ENCODE data around the gene U2AF1.
A peak's percentile ranks its signal among the peaks of the same experiment; 100 is the strongest.
"Not testable (repeated sequence)": the region's sequence is repeated elsewhere in the genome, so short reads cannot be mapped to it uniquely, and the experiment has no call there.

Gene U2AF1

DNA sequence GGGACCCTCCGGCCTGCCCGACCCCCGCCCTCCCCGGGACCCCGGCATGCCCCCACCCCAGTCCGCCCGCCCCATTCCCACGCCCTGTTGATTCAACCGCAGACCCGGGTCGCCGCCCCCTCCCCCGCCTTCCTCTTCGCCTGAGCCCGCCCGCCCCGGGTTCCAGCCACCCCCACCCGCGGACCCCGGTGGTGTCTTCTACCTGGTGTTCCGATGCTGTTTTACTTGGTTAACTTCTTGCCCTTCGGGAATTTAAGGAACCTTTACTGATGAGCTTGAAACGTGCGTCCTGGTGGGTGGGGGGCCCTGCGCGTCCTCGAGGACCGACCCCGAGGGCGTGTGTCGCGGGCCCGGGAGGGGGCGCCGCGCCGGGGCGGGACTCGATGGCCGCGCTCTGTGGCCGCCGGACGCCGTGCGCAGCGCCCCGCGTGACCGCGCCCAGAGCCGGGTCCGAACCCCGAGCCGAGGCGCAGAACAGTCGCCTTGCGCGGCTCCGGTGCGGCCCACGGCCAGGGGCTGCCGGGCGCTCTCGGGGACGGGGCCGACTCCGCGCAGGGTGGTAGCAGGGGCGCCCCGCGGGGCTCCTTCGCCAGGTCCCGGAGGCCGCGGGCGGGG lies 31.2 kb downstream of the U2AF1 start:
- not testable (repeated sequence) for DNase-seq

DNA sequence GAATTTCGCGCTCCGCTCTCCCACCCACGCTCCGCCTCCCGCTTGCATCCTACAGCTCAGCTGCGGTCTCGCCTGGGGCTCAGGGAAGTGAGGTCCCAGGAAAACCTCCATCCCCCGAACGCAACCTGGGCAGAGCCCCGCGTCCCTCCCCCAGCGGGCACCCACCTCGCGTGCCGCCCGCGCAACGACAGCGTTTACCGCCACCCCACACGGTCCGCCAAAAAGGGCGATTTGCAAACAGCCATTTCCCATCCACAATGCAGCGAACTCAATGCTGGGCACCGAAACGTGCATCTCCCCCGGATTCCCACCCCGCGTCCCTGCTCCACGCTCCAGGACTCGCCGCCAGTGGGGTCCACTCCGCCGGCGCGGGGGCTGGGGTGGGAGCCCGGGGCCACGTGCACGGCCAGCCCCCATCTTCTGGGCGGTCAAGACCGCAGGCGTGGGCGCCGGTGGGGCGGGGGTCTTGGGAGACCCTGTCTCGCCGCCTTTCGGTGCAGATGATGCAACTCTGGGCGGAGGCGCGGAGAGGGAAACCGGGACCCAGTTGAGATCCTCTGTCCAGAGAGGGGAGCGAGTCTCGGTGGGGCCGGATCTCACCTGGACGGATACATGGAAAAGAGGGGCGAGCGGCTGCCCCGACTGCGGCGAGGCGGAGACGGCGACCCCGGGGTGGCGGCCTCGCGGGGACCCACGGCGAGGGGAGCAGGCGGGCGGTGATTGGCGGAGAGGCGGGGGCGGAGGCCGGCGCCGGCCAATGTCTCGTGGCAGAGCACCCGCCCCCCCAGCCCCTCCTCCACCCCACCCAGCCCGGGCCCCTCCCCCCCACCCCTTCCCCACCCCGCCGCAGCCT lies 32.0 kb downstream of the U2AF1 start, which contains the start of gene CBS:
Gene CBS (minus strand): TSS at position 666 of the 853 bp plus-strand sequence. CDS start 3,642 bp downstream, outside the sequence.
- DNase-seq = not testable (repeated sequence)

DNA sequence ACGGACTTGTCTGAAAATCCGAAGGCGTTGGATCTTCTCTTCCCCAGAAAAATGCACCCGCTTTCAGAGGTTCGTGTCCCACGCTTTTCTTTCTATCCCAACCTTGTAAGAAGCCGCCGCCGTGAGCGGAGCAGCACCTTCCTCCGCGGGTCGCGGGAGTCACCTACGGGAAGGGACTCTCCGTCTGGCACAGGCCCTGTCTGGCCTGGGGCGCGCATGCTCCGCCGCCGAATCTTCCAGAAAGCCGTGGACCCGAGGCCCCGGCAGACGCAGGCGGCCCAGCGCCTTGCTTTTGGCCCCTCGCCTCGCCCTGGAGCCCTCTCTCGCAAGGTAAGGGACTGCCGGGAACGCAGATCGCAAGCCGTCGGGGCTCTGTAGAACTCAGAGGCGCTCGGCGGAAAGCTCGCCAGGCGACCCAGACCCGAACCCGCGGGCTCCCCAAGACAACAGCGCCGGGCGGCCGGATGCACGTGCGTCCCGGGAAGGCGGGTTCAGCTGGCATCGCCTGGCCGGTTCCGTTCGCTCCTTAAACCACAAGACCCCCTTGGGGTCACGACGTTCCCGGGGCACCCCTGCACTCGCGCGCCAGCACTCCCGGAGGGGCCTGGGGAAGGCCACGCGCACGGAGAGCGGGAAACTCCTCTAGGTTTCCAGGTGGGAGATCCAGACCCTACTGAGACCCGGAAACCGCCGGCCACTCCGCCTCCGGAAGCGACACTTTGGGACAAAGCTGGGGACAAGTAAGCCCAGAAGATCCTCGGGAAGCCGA lies 32.8 kb downstream of the U2AF1 start:
- DNase-seq = not testable (repeated sequence)

DNA sequence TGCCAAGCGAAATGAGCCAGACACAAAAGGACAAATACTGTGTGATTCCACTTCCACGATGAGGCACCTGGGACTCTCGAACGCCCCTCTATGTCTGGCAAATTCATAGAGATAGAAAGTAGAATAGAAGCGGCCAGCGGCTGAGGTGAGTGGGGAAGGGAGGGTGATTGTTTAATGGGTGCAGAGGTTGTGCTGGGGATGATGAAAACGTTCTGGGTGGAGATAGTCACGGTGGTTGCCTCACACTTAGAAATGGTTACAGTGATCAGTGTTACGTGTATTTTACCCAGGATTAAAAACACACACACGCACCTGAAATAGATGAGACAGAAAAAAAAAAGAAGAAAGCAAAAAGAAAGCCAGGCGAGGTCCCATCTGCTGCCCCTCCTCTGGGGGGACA lies 34.6 kb downstream of the U2AF1 start:
- not testable (repeated sequence) for DNase-seq

DNA sequence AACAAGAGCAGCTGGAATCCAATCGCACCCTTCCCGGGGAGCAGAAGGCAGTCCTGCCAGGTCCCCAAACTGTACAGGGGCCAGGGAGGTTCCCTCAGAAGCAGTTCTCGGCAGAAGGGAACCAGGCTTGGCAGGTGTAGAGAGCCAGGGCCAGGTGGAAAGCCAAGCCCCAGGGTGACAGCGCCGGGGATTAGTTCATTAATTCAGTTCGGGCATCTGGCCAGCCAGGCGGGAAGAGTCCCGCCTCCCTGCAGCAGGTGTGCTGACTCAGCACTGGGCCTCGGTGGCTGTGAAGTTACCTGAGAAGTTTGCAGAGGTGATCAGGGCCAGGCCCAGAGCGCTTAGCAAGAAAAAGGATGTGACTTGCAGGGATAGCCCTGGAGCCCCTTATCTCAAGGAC lies 37.7 kb downstream of the U2AF1 start:
- DNase-seq = not testable (repeated sequence)

DNA sequence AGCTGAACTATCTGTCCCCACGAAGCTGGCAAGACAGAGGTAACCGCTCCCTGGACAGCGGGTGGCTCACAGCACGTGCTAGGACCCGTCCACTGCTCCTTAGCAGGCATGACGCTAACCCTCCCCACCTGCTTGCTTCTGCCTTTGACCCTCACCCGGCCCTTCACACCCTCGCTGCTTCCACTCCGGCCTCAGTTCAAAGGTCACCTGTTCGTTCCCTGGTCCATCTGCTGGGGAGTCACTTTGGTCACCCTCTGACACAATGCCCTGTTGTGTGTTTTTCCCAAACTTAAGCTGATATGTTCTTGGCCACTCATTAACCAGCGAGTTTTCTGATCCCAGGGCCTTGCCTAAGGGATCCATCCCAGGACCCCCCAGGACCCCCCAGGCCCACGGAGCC lies 39.3 kb downstream of the U2AF1 start:
- DNase-seq = not testable (repeated sequence)

DNA sequence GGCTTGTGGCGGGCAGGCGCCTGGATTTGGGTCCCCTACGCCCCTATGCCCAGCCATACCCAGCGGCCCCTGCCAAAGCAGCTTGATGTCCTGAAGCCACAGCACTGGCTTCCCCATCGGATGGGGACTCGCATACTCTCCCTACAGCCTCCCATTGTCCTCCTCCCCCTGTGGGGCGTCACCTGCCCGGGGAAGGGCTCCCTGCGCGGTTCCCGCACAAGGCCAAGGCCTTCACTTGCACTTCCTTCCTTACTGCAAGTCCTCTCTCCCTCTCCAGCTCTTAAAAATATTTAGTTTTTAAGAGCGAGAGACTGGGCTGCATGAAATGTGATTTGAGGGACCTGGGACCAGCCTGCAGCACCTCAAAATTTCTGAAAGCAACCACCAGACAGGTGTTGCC lies 40.7 kb downstream of the U2AF1 start:
- not testable (repeated sequence) for DNase-seq

- not testable (repeated sequence) for DNase-seq
Measured at GRCh38 chr21:43065991-43066390, 41.4 kb downstream of the U2AF1 start.

- DNase-seq = not testable (repeated sequence)
Measured at GRCh38 chr21:43064265-43064917, 43.0 kb downstream of the U2AF1 start.

DNA sequence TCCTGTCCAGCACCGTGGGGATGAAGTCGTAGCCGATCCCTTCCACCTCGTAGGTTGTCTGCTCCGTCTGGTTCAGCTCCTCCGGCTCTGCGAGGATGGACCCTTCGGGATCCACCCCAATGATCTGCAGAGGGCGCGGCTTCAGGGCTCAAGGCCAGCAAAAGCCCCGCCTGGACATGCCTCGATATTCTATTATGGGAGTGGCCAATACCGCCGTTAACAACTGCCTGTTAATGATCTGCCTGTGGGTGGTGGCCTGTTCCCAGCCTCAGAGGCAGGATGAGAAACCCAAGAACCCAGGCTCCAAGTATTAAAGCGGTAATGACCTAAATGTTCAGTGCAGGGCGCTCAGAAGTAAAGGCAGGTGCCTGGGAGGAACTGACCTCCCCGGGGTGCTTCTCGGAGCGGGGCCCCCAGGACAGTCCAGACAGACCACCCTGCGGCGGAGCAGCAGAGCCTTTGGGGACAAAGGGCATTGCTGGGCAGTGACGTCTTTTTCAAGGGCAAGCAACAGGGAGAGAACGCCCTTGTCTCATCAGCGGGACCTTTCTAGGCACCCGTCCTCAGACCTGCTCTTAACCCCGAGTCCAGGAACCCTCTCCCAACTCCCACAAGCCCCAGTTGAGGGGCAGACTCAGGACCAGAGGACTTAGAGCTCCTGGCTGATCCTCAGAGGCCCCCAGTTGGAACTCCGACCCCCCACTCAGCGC lies 44.3 kb downstream of the U2AF1 start:
- not testable (repeated sequence) for DNase-seq

DNA sequence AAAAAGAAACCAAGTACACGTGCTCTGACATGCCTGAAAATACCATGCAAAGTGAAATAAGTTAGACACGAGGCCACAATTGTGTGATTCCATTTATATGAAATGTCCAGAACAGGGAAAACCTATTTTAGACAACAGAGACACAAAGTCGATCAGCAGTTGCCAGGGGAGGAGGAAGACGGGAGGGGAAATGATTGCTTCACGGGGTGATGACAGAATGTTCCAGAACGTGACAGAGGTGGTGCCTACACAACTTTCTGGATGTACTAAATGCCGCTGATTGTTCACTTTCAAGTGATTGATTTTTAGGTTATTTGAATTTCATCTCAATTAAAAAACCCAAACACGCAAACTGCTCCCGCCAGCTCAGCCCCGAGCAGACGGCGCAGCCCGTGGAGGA lies 54.3 kb downstream of the U2AF1 start:
- not testable (repeated sequence) for DNase-seq

GRCh38 chr21:43045876-43046821 lies 61.2 kb downstream of the U2AF1 start:
- peak; percentile 29 for DNase-seq

GRCh38 chr21:43045165-43045875 lies 62.0 kb downstream of the U2AF1 start:
- not testable (repeated sequence) for DNase-seq

DNA sequence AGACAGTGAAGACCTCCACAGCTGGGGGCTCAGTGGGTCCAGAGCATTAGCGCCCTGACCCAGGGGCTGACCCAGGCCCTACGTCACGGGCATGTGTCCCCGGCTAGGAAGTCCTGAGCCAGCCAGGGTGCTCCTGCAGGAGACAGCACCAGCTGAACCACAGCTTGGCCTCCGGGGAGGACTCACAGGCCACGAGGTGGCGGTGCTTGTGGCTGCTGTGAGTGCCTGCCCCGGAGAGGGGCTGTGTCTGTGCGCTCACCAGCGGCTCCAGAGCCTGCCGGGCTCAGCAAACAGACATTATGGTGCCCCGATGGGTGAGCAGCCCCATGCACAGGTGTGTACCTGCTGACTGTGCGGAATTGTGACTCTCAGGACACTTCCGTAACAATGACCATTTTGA lies 62.8 kb downstream of the U2AF1 start:
- DNase-seq = not testable (repeated sequence)

DNA sequence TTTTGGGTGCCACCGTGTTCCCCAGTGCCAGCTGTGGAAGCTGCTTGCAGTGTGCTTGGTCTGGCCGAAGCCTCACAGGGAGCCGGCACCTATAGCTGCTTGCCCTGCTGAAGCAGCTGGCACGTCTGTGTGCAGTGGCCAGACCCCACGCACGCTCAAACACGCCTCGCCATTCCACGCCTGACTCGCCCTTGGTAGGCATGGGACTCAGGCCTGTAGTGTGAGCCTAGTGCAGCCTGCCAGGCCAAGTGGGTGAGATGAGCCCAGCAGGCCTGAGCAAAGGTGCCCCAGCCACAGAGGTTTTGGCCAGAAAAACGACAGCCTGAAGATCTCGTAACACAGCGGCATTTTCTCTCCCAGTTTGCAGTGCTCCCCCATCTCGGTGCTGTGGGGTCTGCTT lies 64.1 kb downstream of the U2AF1 start:
- not testable (repeated sequence) for DNase-seq

Data from stimulated activated CD8-positive, alpha-beta memory T cell treated with anti-CD3 and anti-CD28 coated beads, Interleukin-4, amount 100 ng/mL, for 48 hours (primary cell).